ENCODE results near the gene CACNG4. TPM values are rescaled to one million over a fixed set of nuclear protein-coding genes. Genes with fewer than 3 reads are reported as not detected.

The CACNG4 gene
- total RNA-seq, 3 donors from 2014 or later: 0.07 to 0.47 (median 0.26) TPM

- ATAC-seq (no peak), DNase-seq (no peak)
- intact Hi-C loops (cut with DNase I, micrococcal nuclease): no loop called here
- no peaks in the 10 kb centered on the region for H3K4me1 ChIP-seq (ENCODE audit: low read depth)
- TF ChIP-seq, protein P1, sequence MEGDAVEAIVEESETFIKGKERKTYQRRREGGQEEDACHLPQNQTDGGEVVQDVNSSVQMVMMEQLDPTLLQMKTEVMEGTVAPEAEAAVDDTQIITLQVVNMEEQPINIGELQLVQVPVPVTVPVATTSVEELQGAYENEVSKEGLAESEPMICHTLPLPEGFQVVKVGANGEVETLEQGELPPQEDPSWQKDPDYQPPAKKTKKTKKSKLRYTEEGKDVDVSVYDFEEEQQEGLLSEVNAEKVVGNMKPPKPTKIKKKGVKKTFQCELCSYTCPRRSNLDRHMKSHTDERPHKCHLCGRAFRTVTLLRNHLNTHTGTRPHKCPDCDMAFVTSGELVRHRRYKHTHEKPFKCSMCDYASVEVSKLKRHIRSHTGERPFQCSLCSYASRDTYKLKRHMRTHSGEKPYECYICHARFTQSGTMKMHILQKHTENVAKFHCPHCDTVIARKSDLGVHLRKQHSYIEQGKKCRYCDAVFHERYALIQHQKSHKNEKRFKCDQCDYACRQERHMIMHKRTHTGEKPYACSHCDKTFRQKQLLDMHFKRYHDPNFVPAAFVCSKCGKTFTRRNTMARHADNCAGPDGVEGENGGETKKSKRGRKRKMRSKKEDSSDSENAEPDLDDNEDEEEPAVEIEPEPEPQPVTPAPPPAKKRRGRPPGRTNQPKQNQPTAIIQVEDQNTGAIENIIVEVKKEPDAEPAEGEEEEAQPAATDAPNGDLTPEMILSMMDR (IDR thresholded peaks at IDR 0.05): no peak
- no peaks in the 10 kb centered on the region for H3K36me3 ChIP-seq (ENCODE audit: low read depth)
- no peaks in the 10 kb centered on the region for H3K9me3 ChIP-seq
- no peak overlapping the region for H3K4me3 ChIP-seq
These were observed 51.7 kb downstream of the CACNG4 start for GRCh38 chr17:67016039-67016762.

DNA sequence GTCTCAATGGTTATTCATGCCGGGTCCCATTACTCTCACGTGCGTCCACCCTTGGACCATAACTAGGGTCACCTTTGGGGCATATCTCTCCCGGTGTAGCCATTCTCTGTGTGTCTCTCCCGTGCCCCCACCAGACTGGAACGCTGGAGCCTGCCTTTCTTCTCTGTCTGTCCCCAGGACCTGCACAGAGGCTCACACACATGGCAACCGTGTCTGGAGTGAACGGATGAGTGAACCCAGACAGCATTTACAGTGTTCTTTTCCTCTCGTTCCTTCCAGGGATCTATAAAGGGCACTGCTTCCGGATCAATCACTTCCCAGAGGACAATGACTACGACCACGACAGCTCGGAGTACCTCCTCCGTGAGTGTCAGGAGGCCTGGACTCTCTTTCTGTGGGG, 53.4 kb downstream of the CACNG4 start:
- no peaks in the 10 kb centered on the region for H3K4me1 ChIP-seq (ENCODE audit: low read depth)
- no peaks in the 10 kb centered on the region for H3K9me3 ChIP-seq
- intact Hi-C loops (cut with DNase I, micrococcal nuclease): no loop called here
- TF ChIP-seq, protein P1 (IDR thresholded peaks at IDR 0.05): no peak
- no peak for DNase-seq
- no peak overlapping the region for H3K4me3 ChIP-seq
- ATAC-seq: no peak
- no peaks in the 10 kb centered on the region for H3K36me3 ChIP-seq (ENCODE audit: low read depth)

DNA sequence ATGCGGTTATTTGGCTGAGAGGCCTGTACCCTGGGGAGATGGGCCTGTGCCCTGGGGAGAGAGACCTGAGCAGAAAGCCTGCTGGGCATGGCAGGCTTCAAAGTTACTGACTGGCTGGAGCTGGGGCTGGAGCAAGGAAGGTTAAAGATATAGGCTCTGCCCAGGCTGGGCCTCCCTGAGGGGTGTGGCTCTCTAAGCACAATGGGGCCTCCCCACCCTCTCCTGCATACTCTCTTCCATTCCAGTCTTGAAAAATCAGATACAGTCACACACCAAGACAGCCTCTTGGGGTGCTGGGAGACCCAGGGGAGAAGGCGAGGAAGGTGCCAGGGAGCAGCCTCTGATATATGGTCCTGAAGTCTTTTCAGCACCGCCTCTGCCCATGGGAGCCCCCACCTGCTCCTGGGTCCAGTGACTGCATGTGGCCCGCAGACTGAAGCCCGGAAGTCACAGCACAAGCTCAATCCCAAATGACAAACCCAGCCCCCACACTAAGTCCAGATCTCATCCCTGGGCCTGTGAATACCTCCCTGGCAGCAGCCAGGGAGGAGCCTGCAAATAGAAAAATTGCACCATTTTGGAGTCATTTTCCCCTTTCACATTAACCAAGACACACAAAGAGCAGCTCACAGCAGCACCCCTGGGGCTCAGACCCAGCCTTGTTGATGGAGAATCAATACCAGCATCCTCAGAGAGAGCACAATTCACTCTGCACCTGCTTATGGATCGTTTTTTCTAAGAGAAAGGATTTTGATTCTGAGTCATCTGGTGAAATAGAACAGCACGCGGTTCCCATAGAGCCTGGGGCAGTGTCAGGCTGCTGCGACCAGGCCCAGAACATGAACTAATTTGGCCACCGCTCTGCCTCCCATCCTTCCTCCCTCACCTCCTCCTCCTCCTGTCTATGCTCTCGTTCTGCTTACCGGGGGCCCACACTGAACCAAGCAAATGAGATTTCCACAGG, 54.2 kb downstream of the CACNG4 start:
- Histone ChIP-seq H3K9me3 (no peaks in the 10 kb centered on the region), H3K4me3 (no peak overlapping the region), H3K36me3 (ENCODE audit: low read depth) (no peaks in the 10 kb centered on the region), H3K4me1 (ENCODE audit: low read depth) (no peaks in the 10 kb centered on the region)
- intact Hi-C loops (cut with DNase I, micrococcal nuclease): no loop called here
- no peak for DNase-seq
- peak; percentile 41 for ATAC-seq
- TF ChIP-seq, protein P1 (IDR thresholded peaks at IDR 0.05): no peak

GRCh38 chr17:67019809-67020208, 55.3 kb downstream of the CACNG4 start:
- no peaks in the 10 kb centered on the region for H3K9me3 ChIP-seq
- H3K36me3 ChIP-seq (ENCODE audit: low read depth): no peaks in the 10 kb centered on the region
- no peak overlapping the region for H3K4me3 ChIP-seq
- intact Hi-C loops (cut with DNase I, micrococcal nuclease): no loop called here
- TF ChIP-seq, protein P1 (IDR thresholded peaks at IDR 0.05): no peak
- no peaks in the 10 kb centered on the region for H3K4me1 ChIP-seq (ENCODE audit: low read depth)
- DNase-seq: no peak
- peak; percentile 27 for ATAC-seq

GRCh38 chr17:67020293-67020766, 55.8 kb downstream of the CACNG4 start:
- TF ChIP-seq, protein P1 (IDR thresholded peaks at IDR 0.05): no peak
- ATAC-seq (no peak), DNase-seq (no peak)
- intact Hi-C loops (cut with DNase I, micrococcal nuclease): no loop called here
- H3K4me3 ChIP-seq: no peak overlapping the region
- H3K4me1 ChIP-seq (ENCODE audit: low read depth): peaks cover 2% of the 10 kb centered on the region
- no peaks in the 10 kb centered on the region for H3K36me3 ChIP-seq (ENCODE audit: low read depth)
- no peaks in the 10 kb centered on the region for H3K9me3 ChIP-seq

All from mucosa of descending colon (tissue), 3 donors.